GM19099 (cell line): ENCODE measurements around the gene HCN2.

Source experiments
- POLR2A ChIP-seq: IDR thresholded peaks from 3 replicates; pipeline ENCODE4 v1.6.1; 2011; ENCODE audit warnings: low read depth; ENCODE audit not compliant: insufficient read length; ENCODE audit errors: extremely low read depth

Gene HCN2

DNA sequence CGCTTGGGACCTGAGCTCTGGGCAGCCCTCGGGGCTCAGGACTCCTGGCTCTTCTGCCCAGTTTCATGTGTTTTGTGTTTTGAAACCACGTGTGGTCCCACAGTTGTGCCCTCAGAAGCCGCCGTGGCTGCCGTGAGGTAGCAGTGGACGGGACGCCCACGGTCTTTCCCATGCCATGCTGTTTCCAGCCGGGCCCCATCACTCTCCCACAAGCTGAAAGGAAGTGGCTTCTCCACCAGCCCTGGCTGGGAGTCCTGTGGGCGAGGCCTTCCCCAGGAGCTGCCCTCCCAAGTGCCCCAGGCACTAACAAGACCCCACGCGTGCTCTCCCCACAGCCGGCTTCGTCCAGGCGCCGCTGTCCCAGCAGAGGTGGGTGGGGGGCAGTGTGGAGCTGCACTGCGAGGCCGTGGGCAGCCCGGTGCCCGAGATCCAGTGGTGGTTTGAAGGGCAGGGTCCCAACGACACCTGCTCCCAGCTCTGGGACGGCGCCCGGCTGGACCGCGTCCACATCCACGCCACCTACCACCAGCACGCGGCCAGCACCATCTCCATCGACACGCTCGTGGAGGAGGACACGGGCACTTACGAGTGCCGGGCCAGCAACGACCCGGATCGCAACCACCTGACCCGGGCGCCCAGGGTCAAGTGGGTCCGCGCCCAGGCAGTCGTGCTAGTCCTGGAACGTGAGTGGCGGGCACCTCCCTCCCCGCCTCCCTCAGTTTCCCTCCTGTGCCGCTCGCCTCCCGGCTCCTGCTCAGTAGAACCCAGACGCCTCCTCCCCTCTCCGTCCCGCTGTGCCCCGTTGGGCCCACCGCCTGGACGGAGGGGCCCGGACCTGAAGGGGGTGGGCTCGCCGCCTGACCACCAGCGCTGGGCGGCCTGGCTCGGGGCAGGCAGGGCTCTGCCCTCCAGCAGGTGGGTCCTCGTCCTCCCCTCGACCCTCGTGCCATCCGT lies 12.0 kb upstream of the HCN2 start:
- TF ChIP-seq POLR2A: no peak

DNA sequence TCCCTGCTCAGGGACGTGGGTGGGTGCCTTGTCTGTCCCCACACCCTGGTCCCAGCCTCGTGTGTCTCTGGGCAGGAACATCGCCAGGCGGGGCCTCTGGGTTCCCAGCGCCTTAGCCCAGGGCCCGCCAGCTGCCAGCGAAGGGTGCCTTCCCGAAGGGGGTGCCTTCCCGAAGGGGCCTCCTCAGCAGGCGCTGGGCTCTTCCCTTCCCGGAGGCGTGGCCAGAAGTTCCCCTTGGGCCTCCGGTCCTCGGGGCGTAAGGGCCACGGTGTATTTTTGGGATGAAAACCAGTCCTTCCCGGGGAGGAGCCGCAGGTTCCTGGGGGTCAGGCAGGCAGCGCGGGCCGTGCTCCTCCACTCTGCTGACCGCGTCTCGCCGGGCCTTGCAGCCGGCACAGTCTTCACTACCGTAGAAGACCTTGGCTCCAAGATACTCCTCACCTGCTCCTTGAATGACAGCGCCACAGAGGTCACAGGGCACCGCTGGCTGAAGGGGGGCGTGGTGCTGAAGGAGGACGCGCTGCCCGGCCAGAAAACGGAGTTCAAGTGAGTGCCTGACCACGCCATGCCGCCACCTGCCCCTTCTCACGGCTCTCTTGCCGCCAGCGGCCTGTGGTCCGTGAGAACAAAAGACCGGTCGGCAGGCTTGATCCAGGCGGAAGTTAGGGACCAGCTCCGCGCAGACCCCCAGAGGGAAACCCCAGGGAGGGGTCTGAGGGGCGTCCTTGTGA lies 10.4 kb upstream of the HCN2 start:
- no peak for TF ChIP-seq POLR2A

DNA sequence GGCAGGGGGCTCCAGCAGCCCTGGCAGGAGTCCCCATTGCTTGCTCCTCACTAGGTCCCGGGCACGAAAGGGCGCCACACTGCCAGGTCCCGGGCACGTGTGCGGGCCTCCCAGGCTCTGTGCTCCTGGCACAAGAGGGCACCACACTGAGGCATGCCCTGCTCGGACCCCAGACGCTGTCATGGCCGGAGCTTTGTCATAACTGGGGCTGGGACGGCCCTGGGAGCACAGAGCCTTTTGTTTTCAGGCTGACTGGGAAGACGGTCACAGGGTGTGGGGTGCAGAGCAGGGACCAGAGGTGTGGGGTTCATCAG lies 9.9 kb upstream of the HCN2 start:
- no peak for TF ChIP-seq POLR2A

DNA sequence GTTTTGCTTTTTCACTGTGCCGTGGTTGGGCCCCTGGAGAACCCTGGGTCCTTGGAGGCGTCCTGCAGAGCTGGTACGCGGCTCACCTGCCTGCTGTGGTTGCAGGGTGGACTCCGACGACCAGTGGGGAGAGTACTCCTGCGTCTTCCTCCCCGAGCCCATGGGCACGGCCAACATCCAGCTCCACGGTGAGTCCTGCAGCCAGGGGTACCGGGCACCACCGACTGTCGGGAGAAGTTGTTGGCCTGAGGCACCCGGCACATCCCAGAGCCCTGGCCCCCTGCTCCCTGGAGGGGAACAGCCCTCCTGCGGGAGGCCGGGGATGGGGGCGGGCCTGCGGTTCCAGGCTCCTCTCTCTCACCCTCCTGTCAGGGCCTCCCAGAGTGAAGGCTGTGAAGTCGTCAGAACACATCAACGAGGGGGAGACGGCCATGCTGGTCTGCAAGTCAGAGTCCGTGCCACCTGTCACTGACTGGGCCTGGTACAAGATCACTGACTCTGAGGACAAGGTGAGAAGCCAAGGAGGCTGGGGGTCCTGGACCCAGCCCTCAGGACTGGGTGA lies 9.3 kb upstream of the HCN2 start:
- TF ChIP-seq POLR2A: no peak

DNA sequence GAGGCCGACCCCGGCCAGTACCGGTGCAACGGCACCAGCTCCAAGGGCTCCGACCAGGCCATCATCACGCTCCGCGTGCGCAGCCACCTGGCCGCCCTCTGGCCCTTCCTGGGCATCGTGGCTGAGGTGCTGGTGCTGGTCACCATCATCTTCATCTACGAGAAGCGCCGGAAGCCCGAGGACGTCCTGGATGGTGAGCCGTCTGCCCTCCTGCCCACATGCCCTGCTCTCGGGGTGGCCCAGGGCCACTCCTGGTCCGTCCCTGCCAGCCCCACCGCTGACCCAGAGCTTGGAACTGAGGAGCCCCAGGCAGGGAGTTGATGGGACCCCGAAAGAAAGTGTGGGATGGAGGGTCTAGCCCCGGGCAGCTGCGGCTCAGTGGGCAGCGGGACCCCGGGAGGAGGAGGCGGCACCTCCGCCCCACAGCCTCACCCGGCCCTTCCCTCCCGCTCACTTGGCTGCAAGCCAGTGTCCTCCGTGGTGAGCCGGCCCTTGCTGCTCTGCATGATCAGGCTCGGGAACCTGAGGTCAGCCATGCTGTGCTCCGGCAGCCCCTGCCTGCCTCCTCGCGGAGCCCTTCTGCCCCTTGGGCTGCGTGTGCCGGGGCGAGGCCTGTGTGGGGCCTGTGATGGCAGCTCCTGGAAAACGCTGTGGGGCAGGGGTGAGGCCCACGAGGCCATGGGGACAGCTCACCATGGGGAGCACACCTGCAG lies 8.1 kb upstream of the HCN2 start:
- TF ChIP-seq POLR2A: no peak

DNA sequence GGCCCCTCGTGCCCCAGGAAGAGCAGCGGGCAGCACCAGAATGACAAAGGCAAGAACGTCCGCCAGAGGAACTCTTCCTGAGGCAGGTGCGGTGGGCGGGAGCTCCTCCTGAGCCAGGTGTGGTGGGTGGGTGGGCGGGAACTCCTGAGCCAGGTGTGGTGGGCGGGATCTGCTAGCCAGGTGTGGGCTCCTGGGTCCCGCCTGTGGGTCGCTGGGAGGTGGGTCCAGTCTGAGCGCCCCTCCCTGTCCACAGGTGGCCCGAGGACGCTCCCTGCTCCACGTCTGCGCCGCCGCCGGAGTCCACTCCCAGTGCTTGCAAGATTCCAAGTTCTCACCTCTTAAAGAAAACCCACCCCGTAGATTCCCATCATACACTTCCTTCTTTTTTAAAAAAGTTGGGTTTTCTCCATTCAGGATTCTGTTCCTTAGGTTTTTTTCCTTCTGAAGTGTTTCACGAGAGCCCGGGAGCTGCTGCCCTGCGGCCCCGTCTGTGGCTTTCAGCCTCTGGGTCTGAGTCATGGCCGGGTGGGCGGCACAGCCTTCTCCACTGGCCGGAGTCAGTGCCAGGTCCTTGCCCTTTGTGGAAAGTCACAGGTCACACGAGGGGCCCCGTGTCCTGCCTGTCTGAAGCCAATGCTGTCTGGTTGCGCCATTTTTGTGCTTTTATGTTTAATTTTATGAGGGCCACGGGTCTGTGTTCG lies 7.0 kb upstream of the HCN2 start:
- TF ChIP-seq POLR2A: no peak

DNA sequence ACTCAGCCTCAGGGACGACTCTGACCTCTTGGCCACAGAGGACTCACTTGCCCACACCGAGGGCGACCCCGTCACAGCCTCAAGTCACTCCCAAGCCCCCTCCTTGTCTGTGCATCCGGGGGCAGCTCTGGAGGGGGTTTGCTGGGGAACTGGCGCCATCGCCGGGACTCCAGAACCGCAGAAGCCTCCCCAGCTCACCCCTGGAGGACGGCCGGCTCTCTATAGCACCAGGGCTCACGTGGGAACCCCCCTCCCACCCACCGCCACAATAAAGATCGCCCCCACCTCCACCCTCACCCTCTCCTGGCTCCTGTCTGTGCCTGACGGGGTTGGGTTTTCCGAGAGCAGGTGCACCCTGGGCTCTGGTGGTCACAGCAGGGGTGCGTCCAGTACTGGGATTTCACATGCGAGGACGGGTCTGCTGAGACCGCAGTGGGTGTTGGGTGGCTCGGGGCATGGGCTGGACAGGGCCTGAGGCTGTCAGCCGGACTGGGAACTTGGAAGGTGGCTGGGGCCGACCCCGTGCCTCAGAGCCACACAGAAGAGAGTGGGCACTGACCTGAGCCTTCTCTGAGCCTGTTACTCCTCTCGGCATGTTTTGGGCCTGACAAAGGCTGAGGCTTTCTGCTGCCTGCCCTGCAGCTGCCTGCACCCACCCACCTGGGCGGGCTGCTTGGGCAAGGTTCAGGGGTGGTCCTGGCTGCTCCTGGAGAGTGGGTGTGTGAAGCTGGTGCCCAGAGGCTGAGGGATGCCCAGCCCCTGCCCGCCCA lies 6.3 kb upstream of the HCN2 start:
- no peak for TF ChIP-seq POLR2A

DNA sequence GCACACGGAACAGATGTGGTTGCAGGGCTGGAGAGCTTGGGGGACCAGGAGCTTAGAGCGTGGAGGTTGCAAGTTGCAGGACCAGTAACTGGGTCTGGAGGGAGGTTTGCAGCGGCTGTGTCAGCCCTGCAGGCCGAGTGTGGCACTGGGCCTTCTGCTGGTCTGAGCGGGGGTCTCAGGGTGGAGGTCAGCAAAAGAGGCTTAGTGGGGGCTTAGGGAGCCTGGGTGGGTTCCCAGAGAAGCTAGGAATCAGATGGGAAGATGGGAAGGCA lies 5.8 kb upstream of the HCN2 start:
- TF ChIP-seq POLR2A: no peak

DNA sequence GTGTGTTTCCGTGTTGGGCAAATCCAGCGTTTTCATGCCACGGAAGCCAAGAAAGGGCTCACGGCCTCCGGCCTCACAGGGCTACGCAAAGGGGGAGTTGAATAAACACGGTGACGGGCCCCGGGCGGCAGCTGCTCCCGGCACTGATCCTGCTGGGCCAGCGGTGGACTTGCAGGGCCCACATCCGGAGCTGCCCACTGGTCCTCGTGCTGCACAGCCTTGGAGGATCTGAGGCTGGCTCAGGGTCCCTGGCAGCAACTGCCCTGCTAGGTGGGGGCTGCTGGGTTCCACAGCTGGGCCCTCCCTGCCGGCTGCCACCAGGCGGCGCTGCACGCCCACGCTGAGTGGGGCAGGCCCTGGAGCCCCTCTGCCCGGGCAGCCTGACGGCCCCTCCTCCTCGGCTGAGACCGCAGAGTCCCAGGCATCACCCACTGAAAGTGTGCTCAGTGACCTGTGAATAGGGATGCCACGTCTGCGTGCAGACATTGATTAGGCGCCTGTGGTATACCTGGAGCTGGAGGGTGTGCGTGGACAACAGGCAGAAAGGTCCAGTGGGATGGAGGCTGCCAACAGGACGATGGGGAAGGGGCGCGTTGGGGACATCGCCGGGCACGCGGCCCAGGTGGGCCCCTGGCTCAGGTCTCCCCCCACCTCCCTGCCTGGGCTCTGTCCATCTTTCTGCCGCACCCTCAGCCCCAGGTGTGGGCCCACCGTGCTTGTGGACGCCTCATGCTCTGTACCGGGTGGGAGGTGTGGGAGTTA lies 5.3 kb upstream of the HCN2 start:
- no peak for TF ChIP-seq POLR2A

DNA sequence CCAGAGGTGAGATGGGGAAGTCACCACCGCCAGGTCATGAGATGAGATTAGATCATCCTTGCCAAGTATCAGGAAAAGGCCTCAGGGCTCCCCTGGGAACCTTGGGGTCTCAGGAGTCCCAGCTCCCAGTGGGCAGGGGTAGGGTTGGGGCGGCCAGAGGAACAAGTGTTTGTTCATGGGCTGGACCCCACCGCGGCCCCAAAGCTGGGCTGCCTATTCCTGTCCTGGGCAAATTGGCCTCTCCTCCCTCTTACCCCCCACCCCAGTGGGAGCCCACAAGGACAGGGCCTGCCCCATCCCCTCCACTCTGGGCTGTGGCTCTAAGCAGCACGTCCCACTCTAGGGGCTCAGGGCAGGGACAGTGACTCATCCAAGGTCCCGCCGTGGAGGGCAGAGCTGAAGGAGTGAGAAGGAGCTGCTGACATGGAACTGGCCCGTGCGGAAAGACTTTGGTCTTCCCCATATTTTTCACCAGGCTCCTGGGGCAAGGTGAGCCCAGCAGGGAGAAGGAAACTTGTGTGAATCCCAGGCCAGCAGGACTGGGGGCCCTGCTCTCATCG lies 4.0 kb upstream of the HCN2 start:
- no peak for TF ChIP-seq POLR2A

DNA sequence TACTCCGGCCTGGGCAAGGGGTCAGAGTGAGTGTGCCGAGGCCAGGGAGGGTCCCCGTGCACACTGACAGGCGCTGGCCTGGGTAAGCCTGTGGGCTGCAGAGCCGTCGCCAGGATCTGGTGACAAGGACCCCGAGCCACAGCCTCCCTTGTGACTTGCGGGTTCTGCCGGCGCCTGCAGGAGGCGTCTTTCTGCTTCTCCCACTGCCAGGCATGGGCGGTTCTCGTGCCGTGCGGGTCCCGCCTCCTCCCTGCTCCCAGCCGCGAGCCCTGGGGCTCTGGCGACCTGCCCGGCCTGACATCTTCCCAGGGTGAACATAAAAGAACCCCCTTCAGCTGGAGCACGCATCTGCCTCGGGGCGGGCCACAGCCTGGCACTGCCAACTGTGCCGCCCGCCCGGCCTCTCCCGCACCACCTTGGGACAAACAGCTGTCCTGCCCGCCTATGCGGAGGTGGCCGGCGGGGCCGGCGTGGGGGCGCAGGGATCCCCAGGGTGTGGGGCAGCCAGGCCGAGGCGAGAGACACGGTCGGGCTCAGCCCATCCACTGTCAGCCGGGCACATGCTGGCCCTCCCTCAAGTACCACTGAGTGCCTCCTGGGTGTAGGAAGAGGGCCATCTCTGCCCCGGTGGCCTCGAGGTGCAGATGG lies 1.5 kb upstream of the HCN2 start:
- TF ChIP-seq POLR2A: no peak

DNA sequence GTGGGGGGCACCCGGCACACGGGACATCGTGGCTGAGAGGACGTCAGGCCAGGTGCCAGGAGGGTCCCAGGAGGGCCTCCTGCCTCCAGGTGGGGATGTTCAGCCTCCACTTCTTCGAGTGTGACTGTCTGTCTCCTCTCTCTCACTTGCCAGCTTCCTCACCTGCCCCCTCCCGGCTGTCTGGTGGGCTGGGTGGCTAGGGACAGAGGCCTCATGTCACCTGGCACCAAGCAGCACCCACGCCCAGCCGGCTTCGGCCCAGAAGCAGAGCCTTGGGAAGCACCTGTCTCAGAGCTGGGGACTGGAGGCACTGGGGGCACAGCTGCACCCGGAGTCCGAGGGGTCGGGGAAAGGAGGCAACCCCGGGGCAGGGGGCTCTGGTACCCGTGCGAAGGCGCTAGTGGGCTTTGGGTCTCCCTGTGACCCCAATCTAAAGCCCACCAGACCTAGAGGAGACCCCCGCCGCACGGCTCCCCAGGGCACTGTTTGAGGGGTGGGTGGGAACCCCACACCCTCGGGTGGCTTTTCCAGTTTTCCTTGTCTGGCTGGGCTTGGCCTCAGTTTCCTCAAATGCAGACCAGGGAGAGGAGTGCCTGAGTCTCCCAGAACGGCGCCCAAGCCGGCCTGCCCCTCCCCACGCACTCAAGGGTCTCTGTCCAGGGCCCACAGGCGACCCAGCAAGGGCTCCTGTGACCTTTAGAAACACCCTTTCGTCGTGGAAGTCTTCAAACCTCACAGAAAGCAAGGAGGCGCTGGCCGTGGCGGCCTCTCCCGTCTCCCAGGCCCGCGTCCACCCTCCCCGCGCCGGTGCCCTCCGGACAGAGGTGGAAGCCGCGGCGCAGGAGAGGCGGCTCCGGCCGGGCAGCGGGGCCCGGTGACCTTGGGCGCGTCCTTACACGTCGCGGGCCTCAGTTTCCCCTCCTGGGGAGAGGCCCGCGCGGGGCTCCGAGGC lies 664 bp upstream of the HCN2 start:
- TF ChIP-seq POLR2A: no peak
